GM12874 (cell line): ENCODE results near the gene ITGAE.

Experiments
- CTCF ChIP-seq: IDR thresholded peaks from 2 replicates; pipeline ENCODE4 v1.5.1; 2011; ENCODE audit warnings: low read depth, mild to moderate bottlenecking, control low read depth, low read length, moderate library complexity; ENCODE audit not compliant: insufficient read depth

Gene ITGAE

DNA sequence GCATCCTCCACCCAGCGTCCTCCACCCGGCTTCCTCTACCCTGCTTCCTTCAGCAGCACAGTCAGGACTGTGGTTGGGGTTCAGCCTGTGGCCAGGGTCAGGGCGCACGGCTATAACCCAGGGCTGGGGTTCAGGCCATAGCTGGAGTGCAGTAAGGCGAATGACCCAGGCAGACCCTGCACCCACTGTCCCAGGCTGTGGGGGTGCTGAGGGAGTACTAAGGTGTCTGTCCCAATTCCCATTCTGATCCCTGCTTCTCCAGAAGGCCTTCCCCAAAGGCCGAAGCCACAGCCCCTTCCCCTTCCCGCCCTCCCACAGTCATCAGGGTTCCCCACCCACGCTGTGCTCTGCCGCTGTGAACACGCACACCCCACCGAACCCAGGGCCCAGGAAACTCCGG, 119.9 kb downstream of the ITGAE start:
- no peak for TF ChIP-seq CTCF

GRCh38 chr17:3679531-3680126, 121.4 kb downstream of the ITGAE start:
- TF ChIP-seq CTCF, result no peak

DNA sequence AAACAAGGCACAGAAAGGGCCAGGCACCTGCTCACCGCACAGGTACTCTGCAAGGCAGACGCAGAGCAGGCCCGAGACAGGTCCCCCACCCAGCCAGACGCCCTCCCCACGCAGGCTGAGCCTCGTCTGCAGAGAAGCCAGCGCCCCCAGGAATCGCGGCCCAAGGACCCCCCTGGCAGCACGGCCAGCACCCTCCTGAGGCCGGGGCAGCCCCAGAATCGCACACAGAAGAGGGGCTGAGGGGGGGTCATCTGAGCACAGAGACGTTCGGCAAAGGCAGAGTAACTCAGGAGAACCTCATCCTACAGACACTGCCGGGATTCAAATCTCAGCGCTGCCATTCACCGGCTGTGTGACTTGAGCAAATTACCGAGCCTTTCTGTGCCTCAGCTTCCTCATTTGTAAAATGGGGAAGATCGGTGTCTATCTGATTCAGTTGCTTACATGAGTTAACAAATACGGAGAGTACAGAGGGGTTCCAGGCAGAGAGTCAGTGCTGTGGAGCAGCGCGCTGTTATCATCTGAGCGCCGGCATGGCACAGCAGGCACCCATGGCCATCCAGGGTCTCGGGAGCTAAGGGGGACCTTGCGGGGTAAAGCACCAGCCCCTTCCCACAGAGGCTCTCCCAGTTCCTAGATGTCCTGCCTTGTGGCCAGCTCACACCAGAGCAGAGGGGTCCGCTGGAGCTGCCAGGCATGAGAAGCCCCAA, 122.0 kb downstream of the ITGAE start:
- no peak for TF ChIP-seq CTCF

GRCh38 chr17:3678095-3678820, 122.7 kb downstream of the ITGAE start:
- no peak for TF ChIP-seq CTCF

GRCh38 chr17:3675886-3676285, 125.1 kb downstream of the ITGAE start:
- TF ChIP-seq CTCF, result no peak

- TF ChIP-seq CTCF, result no peak
These were observed 128.4 kb downstream of the ITGAE start for GRCh38 chr17:3672571-3672970.

- TF ChIP-seq CTCF, result no peak
These were observed 131.4 kb downstream of the ITGAE start for GRCh38 chr17:3669548-3669947.
